ENCODE results near the gene CNTNAP2. TPM values are rescaled to one million over a fixed set of nuclear protein-coding genes. Genes with fewer than 3 reads are reported as not detected.

CNTNAP2 gene
- total RNA-seq, 3 donors from 2014 or later (not counting 1 experiment from before 2014, with no cell fraction given) = 0.18 to 1.1 TPM; not detected in 1

GRCh38 chr7:147207988-147208387, 1091.4 kb downstream of the CNTNAP2 start:
- Mint-ChIP-seq H3K27ac (no peak overlapping the region), H3K27me3 (ENCODE audit: low read depth in 2 of 2) (no peaks in the 10 kb centered on the region), H3K36me3 (no peaks in the 10 kb centered on the region), H3K4me1 (no peaks in the 10 kb centered on the region), H3K9me3 (peaks cover 2 to 11% of the 10 kb centered on the region in 2 donors), H3K4me3 (no peak overlapping the region)
- intact Hi-C loops (cut with micrococcal nuclease) = no loop called here
- Histone ChIP-seq H3K4me1 (ENCODE audit: control insufficient read depth, insufficient read depth, low read length) (no peaks in the 10 kb centered on the region), H3K27ac (ENCODE audit: low read length) (no peak overlapping the region), H3K36me3 (ENCODE audit: control insufficient read depth, insufficient read depth, low read length) (no peaks in the 10 kb centered on the region), H3K9me3 (ENCODE audit: control insufficient read depth, insufficient read depth, low read length) (no peaks in the 10 kb centered on the region), H3K4me3 (ENCODE audit: low read length) (no peak overlapping the region), H3K27me3 (ENCODE audit: control insufficient read depth, insufficient read depth, low read length) (no peaks in the 10 kb centered on the region)
- no peak for DNase-seq
- no peak for ATAC-seq
- TF ChIP-seq, protein P1, sequence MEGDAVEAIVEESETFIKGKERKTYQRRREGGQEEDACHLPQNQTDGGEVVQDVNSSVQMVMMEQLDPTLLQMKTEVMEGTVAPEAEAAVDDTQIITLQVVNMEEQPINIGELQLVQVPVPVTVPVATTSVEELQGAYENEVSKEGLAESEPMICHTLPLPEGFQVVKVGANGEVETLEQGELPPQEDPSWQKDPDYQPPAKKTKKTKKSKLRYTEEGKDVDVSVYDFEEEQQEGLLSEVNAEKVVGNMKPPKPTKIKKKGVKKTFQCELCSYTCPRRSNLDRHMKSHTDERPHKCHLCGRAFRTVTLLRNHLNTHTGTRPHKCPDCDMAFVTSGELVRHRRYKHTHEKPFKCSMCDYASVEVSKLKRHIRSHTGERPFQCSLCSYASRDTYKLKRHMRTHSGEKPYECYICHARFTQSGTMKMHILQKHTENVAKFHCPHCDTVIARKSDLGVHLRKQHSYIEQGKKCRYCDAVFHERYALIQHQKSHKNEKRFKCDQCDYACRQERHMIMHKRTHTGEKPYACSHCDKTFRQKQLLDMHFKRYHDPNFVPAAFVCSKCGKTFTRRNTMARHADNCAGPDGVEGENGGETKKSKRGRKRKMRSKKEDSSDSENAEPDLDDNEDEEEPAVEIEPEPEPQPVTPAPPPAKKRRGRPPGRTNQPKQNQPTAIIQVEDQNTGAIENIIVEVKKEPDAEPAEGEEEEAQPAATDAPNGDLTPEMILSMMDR (IDR thresholded peaks at IDR 0.05) = no peak
- WGBS (ENCODE audit: insufficient coverage) = no CpG with 5 or more reads among the region's 1 CpG

GRCh38 chr7:147231275-147231674, 1114.7 kb downstream of the CNTNAP2 start:
- Mint-ChIP-seq H3K4me3 (no peak overlapping the region), H3K9me3 (peaks cover 14 to 18% of the 10 kb centered on the region in 2 donors), H3K36me3 (no peaks in the 10 kb centered on the region), H3K27me3 (ENCODE audit: low read depth in 2 of 2) (no peaks in the 10 kb centered on the region), H3K4me1 (no peaks in the 10 kb centered on the region), H3K27ac (no peak overlapping the region)
- Histone ChIP-seq H3K4me1 (ENCODE audit: control insufficient read depth, insufficient read depth, low read length) (no peaks in the 10 kb centered on the region), H3K4me3 (ENCODE audit: low read length) (no peak overlapping the region), H3K27ac (ENCODE audit: low read length) (no peak overlapping the region), H3K36me3 (ENCODE audit: control insufficient read depth, insufficient read depth, low read length) (no peaks in the 10 kb centered on the region), H3K9me3 (ENCODE audit: control insufficient read depth, insufficient read depth, low read length) (no peaks in the 10 kb centered on the region), H3K27me3 (ENCODE audit: control insufficient read depth, insufficient read depth, low read length) (no peaks in the 10 kb centered on the region)
- no CpG with 5 or more reads among the region's 2 CpGs for WGBS (ENCODE audit: insufficient coverage)
- intact Hi-C loops (cut with micrococcal nuclease) = no loop called here
- TF ChIP-seq, protein P1 (IDR thresholded peaks at IDR 0.05) = no peak
- ATAC-seq (no peak), DNase-seq (no peak)

GRCh38 chr7:147235645-147236382, 1119.2 kb downstream of the CNTNAP2 start:
- H3K27me3 ChIP-seq (ENCODE audit: control insufficient read depth, insufficient read depth, low read length) = no peaks in the 10 kb centered on the region
- H3K4me1 Mint-ChIP-seq = no peaks in the 10 kb centered on the region
- H3K9me3 ChIP-seq (ENCODE audit: control insufficient read depth, insufficient read depth, low read length) = no peaks in the 10 kb centered on the region
- no peak overlapping the region for H3K4me3 Mint-ChIP-seq
- H3K4me1 ChIP-seq (ENCODE audit: control insufficient read depth, insufficient read depth, low read length) = no peaks in the 10 kb centered on the region
- WGBS (ENCODE audit: insufficient coverage) = 89% methylated on average over 5 of the region's 5 CpGs
- no peak overlapping the region for H3K27ac ChIP-seq (ENCODE audit: low read length)
- no peak overlapping the region for H3K4me3 ChIP-seq (ENCODE audit: low read length)
- ATAC-seq (no peak), DNase-seq (no peak)
- H3K27me3 Mint-ChIP-seq (ENCODE audit: low read depth in 2 of 2) = no peaks in the 10 kb centered on the region
- no peak overlapping the region for H3K27ac Mint-ChIP-seq
- intact Hi-C loops (cut with micrococcal nuclease) = no loop called here
- H3K9me3 Mint-ChIP-seq = peaks cover 5 to 8% of the 10 kb centered on the region in 2 donors
- TF ChIP-seq, protein P1 (IDR thresholded peaks at IDR 0.05) = no peak
- no peaks in the 10 kb centered on the region for H3K36me3 Mint-ChIP-seq
- no peaks in the 10 kb centered on the region for H3K36me3 ChIP-seq (ENCODE audit: control insufficient read depth, insufficient read depth, low read length)

- Histone ChIP-seq H3K36me3 (ENCODE audit: control insufficient read depth, insufficient read depth, low read length) (no peaks in the 10 kb centered on the region), H3K4me1 (ENCODE audit: control insufficient read depth, insufficient read depth, low read length) (peaks cover 2% of the 10 kb centered on the region), H3K4me3 (ENCODE audit: low read length) (no peak overlapping the region), H3K27ac (ENCODE audit: low read length) (no peak overlapping the region), H3K27me3 (ENCODE audit: control insufficient read depth, insufficient read depth, low read length) (no peaks in the 10 kb centered on the region), H3K9me3 (ENCODE audit: control insufficient read depth, insufficient read depth, low read length) (no peaks in the 10 kb centered on the region)
- Mint-ChIP-seq H3K27me3 (ENCODE audit: low read depth in 2 of 2) (no peaks in the 10 kb centered on the region), H3K36me3 (no peaks in the 10 kb centered on the region), H3K9me3 (peaks cover 0 to 3% of the 10 kb centered on the region in 2 donors), H3K4me1 (no peaks in the 10 kb centered on the region), H3K4me3 (no peak overlapping the region), H3K27ac (no peak overlapping the region)
- TF ChIP-seq, protein P1 (IDR thresholded peaks at IDR 0.05) = no peak
- intact Hi-C loops (cut with micrococcal nuclease) = no loop called here
- 69% methylated on average over 4 of the region's 5 CpGs for WGBS (ENCODE audit: insufficient coverage)
- no peak for ATAC-seq
- no peak for DNase-seq
Measured at GRCh38 chr7:147240468-147240867, 1123.9 kb downstream of the CNTNAP2 start.

Data from natural killer cell (primary cell).